HCT116 (cell line): Measurements from ENCODE around the gene CCDC57.

ENCODE experiments used
- CBX3 ChIP-seq: IDR thresholded peaks from 2 replicates; pipeline ENCODE4 v1.6.1; 2012; ENCODE audit warnings: low read depth
- CTCF ChIP-seq, 3 experiments: fragments of 200-600 bp in 1 of 3; sonication (generic) in 1 of 3; IDR thresholded peaks in 2 of 3; conservative IDR thresholded peaks in 1 of 3; 2 replicates each; pipeline ENCODE4 v1.5.1; 2012 to 2017; ENCODE audit warnings: low read depth in 2 of 3, low read length in 2 of 3, antibody characterized with exemption in 1 of 3, borderline replicate concordance in 1 of 3, control low read depth in 1 of 3, mild to moderate bottlenecking in 1 of 3, mixed read lengths in 1 of 3, mixed run types in 1 of 3, moderate library complexity in 1 of 3; ENCODE audit not compliant: insufficient read depth in 1 of 3
- EZH2 ChIP-seq: fragments of 200-600 bp; sonication (generic); IDR thresholded peaks from 2 replicates; pipeline ENCODE4 v1.6.1; 2017; ENCODE audit warnings: antibody characterized with exemption, mixed run types
- POLR2A ChIP-seq: IDR thresholded peaks from 2 replicates; pipeline ENCODE4 v1.7.0; 2011; ENCODE audit warnings: borderline replicate concordance; ENCODE audit not compliant: insufficient read depth, insufficient read length; ENCODE audit errors: extremely low read depth
- POLR2AphosphoS5 ChIP-seq: IDR thresholded peaks from 2 replicates; pipeline ENCODE4 v1.6.1; 2011; ENCODE audit warnings: mild to moderate bottlenecking, low read depth, low read length, moderate library complexity
- SP1 ChIP-seq: IDR thresholded peaks from 2 replicates; pipeline ENCODE4 v1.6.1; 2012; ENCODE audit warnings: low read depth
- SRF ChIP-seq: IDR thresholded peaks from 2 replicates; pipeline ENCODE4 v1.6.1; 2012; ENCODE audit warnings: low read depth
- ZBTB33 ChIP-seq: IDR thresholded peaks from 2 replicates; pipeline ENCODE4 v1.6.1; 2011; ENCODE audit warnings: mild to moderate bottlenecking, low read length, moderate library complexity; ENCODE audit not compliant: insufficient replicate concordance; ENCODE audit errors: extremely low read depth

GRCh38 chr17:82248815-82249674, 36.4 kb upstream of the CCDC57 start:
- no peak for TF ChIP-seq SP1
- no peak for TF ChIP-seq CTCF (IDR thresholded peaks at IDR 0.05 in 2 of 3, conservative IDR thresholded peaks at IDR 0.05 in 1 of 3; ENCODE audit: borderline replicate concordance in 1 of 3, insufficient read depth in 1 of 3, low read depth in 2 of 3, low read length in 2 of 3)
- no peak for TF ChIP-seq POLR2A
- no peak for TF ChIP-seq EZH2
- TF ChIP-seq ZBTB33 = no peak
- no peak for TF ChIP-seq POLR2AphosphoS5
- TF ChIP-seq CBX3 = no peak
- TF ChIP-seq SRF = no peak
